T-helper 17 cell (primary cell): ENCODE data around the gene PI4KB. TPM values are rescaled to one million over a fixed set of nuclear protein-coding genes. Genes with fewer than 3 reads are reported as not detected.
"Not testable (repeated sequence)": the region's sequence is repeated elsewhere in the genome, so short reads cannot be mapped to it uniquely, and the experiment has no call there.

Experiments used
- ATAC-seq: fragments of 150-1000 bp; cut with Tn5 transposase; 2 replicates; pipeline ENCODE4 v1.10.0; 2021; ENCODE audit warnings: mild to moderate bottlenecking, moderate library complexity
- DNase-seq, 3 donors: peaks; one replicate each; pipeline versions ENCODE4 v3.0.0 to v3.0.0-alpha.2; 2020 to 2021
- H3K9me3 ChIP-seq: one replicate; pipeline ENCODE4 v1.7.0; 2013; ENCODE audit warnings: low read length, mild to moderate bottlenecking; ENCODE audit not compliant: control insufficient read depth, poor library complexity, severe bottlenecking
- H3K27ac Mint-ChIP-seq: one replicate; pipeline ENCODE4 v1.8.0; 2022; ENCODE audit warnings: mild to moderate bottlenecking, moderate library complexity, mixed read lengths
- H3K27me3 Mint-ChIP-seq: one replicate; pipeline ENCODE4 v1.8.0; 2022; ENCODE audit warnings: mixed read lengths
- H3K36me3 Mint-ChIP-seq: one replicate; pipeline ENCODE4 v1.8.0; 2022; ENCODE audit warnings: low read depth, mixed read lengths
- H3K4me1 Mint-ChIP-seq: one replicate; pipeline ENCODE4 v1.8.0; 2022; ENCODE audit warnings: mild to moderate bottlenecking, mixed read lengths
- H3K4me3 Mint-ChIP-seq: one replicate; pipeline ENCODE4 v1.8.0; 2022; ENCODE audit warnings: mild to moderate bottlenecking, moderate library complexity, mixed read lengths
- total RNA-seq, 4 donors: library from RNA in 2 of 4; stranded (reverse) in 2 of 4; gene quantifications; one replicate each; pipeline ENCODE4 v1.2.3 and lab custom pipeline; 2022 to 2026

Gene PI4KB
- total RNA-seq, 2 donors from 2014 or later, result 73.5 to 81.4 TPM

DNA sequence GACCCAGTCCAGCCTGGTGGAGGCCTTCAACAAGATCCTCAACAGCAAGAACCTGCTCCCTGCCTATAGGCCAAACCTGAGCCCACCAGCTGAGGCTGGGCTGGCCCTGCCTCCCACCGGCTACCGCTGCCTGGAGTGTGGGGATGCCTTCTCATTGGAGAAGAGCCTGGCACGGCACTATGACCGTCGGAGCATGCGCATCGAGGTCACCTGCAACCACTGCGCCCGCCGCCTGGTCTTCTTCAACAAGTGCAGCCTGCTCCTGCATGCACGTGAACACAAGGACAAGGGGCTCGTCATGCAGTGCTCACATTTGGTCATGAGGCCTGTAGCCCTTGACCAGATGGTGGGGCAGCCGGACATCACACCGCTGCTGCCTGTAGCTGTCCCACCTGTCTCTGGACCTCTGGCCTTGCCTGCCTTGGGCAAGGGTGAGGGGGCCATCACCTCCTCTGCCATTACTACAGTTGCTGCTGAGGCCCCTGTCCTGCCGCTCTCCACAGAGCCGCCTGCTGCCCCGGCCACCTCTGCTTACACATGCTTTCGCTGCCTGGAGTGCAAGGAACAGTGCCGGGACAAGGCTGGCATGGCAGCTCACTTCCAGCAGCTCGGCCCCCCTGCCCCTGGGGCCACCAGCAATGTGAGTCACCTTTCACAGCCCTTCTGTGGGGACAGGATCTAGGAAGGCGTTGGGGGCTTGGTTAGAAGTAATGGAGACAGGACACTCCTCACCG is 39.3 kb downstream of the PI4KB start:
- H3K27me3 Mint-ChIP-seq, result no peaks in the 10 kb centered on the region
- DNase-seq (no peak), ATAC-seq (no peak)
- H3K36me3 Mint-ChIP-seq, result peaks cover 12% of the 10 kb centered on the region
- H3K4me3 Mint-ChIP-seq, result no peak overlapping the region
- H3K9me3 ChIP-seq, result no peaks in the 10 kb centered on the region
- H3K27ac Mint-ChIP-seq, result no peak overlapping the region
- H3K4me1 Mint-ChIP-seq, result peaks cover 37% of the 10 kb centered on the region

DNA sequence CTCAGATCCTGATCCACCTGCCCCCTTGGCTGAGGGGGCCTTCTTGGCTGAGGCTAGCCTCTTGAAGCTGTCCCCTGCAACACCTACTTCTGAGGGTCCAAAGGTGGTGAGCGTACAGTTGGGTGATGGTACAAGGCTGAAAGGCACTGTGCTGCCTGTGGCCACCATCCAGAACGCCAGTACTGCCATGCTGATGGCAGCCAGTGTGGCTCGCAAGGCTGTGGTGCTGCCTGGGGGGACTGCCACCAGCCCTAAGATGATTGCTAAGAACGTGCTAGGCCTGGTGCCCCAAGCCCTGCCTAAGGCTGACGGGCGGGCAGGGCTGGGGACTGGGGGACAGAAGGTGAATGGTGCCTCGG is 39.9 kb downstream of the PI4KB start:
- Mint-ChIP-seq H3K36me3 (peaks cover 8% of the 10 kb centered on the region), H3K4me3 (no peak overlapping the region), H3K4me1 (peaks cover 37% of the 10 kb centered on the region), H3K27ac (no peak overlapping the region), H3K27me3 (no peaks in the 10 kb centered on the region)
- ATAC-seq (no peak), DNase-seq (no peak)
- no peaks in the 10 kb centered on the region for H3K9me3 ChIP-seq

GRCh38 chr1:151286619-151287340 is 40.4 kb downstream of the PI4KB start:
- H3K27ac Mint-ChIP-seq, result peak overlapping the region; percentile 57
- H3K27me3 Mint-ChIP-seq, result no peaks in the 10 kb centered on the region
- H3K4me1 Mint-ChIP-seq, result peaks cover 40% of the 10 kb centered on the region
- peaks cover 10% of the 10 kb centered on the region for H3K36me3 Mint-ChIP-seq
- H3K9me3 ChIP-seq, result no peaks in the 10 kb centered on the region
- ATAC-seq (no peak), DNase-seq (no peak)
- no peak overlapping the region for H3K4me3 Mint-ChIP-seq

DNA sequence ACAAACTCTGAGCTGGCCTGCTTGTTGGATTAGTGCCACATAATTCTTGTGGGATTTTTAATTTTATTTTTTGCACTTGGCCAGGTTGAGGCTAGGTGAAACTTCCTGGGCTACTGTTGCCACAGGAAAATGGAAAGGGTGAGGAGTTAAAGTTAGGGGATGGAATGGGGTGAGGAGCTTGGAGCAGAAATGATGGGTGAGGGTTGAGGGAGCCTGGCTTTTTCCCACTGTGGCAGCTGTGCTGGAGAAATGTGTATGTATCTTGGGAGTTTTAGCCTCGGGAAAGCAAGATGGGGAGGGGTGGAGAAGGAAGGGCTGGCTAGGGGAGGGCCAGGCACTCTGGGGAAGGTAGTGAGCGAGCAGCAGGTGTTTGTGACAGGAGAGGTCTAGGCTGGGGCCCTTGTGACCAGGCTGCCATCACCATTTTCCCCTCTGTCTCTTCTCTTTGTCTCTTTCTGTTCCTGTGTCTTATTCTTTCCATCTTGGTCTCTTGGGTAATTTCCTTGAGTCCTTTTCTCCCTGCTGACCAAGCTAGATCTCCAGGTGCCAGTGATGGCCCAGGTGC is 43.1 kb downstream of the PI4KB start:
- Mint-ChIP-seq H3K27me3 (no peaks in the 10 kb centered on the region), H3K36me3 (peaks cover 12% of the 10 kb centered on the region), H3K27ac (peak overlapping the region; percentile 95), H3K4me3 (peak overlapping the region; percentile 97), H3K4me1 (peaks cover 44% of the 10 kb centered on the region)
- no peak for ATAC-seq
- no peak for DNase-seq
- no peaks in the 10 kb centered on the region for H3K9me3 ChIP-seq

- DNase-seq, result peak in 1 of 3 donors; percentile 17
- H3K4me3 Mint-ChIP-seq, result peak overlapping the region; percentile 97
- peak overlapping the region; percentile 95 for H3K27ac Mint-ChIP-seq
- H3K27me3 Mint-ChIP-seq, result no peaks in the 10 kb centered on the region
- peaks cover 36% of the 10 kb centered on the region for H3K4me1 Mint-ChIP-seq
- H3K9me3 ChIP-seq, result no peaks in the 10 kb centered on the region
- ATAC-seq, result no peak
- H3K36me3 Mint-ChIP-seq, result peaks cover 4% of the 10 kb centered on the region
These were observed 44.1 kb downstream of the PI4KB start for GRCh38 chr1:151282883-151283725.

DNA sequence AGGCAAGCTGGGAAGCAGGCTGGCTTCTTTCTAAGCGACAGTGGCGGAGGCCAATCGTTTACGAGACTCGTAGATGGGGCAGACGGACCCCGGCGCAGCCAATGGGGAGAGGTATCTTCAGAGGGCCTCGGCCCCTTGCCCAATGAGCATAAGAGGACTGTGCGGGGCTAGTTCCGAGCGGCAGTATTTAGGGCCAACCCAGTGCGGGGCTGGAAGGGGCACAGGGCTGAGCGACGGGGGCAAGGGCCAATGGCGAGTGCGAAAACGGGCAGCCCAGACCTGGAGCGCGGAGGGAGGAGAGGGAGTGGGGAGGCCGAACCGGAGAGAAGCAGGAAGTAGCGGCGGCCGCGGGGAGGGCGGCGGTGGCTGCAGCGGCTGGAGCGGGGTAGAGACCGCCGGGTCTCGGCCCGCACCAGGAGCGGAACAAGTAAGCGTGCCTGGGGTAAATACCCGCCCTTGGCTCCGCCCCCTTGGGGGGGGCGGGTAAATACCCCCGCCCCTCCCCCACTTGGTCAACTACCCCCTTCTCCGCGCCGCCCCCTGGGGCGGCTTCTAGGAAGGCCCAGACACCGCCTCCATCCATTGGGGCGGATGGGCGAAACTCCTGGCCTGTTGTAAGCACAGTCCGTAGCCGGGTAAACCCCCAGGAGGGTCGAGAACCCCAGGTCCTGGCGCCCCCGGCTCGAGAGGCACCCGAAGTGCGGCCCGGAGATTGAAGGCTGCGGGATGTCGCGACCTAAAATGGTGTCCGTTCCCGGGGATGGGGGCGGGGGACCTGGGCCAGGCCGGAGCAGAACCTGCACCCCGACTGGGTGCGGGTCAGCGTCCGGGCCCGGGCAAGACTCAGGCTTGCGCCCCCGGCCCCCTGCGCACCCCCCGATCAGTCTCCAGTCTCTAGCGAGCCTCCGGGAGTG is 45.0 kb downstream of the PI4KB start, which contains the start of gene ZNF687:
Gene ZNF687 (plus strand): TSS at position 331 of the 914 bp plus-strand sequence. CDS start 3,993 bp downstream, outside the sequence.
- H3K9me3 ChIP-seq, result no peaks in the 10 kb centered on the region
- DNase-seq (peak; percentile 94 to 96 (median 94)), ATAC-seq (peak; percentile 88)
- H3K36me3 Mint-ChIP-seq, result peaks cover 4% of the 10 kb centered on the region
- no peaks in the 10 kb centered on the region for H3K27me3 Mint-ChIP-seq
- H3K4me3 Mint-ChIP-seq, result peak within 1 kb of the TSS; percentile 97
- H3K4me1 Mint-ChIP-seq, result peaks cover 44% of the 10 kb centered on the region
- H3K27ac Mint-ChIP-seq, result peak within 1 kb of the TSS; percentile 95

DNA sequence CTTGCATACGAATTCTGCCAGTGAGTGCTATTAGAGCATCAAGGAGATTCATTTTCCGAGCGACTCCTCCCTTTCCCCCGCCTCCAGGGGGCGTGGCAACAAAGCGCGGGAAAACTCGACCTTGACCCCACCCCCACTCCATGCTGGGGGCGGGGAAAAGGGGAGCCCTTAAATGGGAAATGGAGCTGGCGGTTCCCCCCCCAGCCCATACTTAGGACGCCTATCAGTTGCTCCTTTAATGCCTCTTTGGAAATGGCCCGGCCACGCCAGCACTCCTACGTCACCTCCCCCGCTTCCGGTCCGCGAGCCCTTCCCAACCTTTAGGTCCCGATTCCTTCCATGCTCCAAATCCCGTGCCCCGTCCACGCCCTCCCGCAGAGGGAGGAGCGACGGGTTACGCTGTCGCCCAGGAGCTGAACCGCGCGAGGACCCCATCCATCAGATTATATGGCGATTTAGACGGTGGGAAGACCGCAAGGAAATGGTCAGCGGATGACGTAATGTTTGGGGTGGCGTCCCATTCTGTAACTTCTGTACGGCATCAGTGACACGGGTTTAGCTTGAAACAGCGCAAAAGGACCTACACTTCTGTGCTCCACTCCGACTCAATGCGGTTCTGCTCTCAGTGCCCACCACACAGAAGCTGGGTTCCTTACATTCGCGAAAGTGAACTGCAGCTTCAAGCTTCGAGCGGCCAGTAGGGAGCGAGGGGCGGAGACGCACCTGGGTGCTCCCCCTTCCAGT is 45.8 kb downstream of the PI4KB start:
- ATAC-seq, result peak; percentile 55
- Mint-ChIP-seq H3K27me3 (no peaks in the 10 kb centered on the region), H3K27ac (peak overlapping the region; percentile 95), H3K36me3 (peaks cover 4% of the 10 kb centered on the region), H3K4me3 (peak overlapping the region; percentile 97), H3K4me1 (peaks cover 49% of the 10 kb centered on the region)
- DNase-seq, result peak; percentile 86 to 96 (median 93)
- H3K9me3 ChIP-seq, result no peaks in the 10 kb centered on the region

- H3K27ac Mint-ChIP-seq, result no peak overlapping the region
- no peak for DNase-seq
These were observed 50.0 kb downstream of the PI4KB start for GRCh38 chr1:151277249-151277648.

GRCh38 chr1:151275341-151275740 is 51.9 kb downstream of the PI4KB start:
- H3K27ac Mint-ChIP-seq, H3K27me3 Mint-ChIP-seq, H3K36me3 Mint-ChIP-seq, DNase-seq, H3K4me3 Mint-ChIP-seq, ATAC-seq, H3K9me3 ChIP-seq: not testable (repeated sequence)
- peaks cover 13% of the 10 kb centered on the region for H3K4me1 Mint-ChIP-seq

More at GRCh38 chr1:151277249-151277648, 50.0 kb downstream of the PI4KB start:
- H3K9me3 ChIP-seq, result no peaks in the 10 kb centered on the region
- no peaks in the 10 kb centered on the region for H3K27me3 Mint-ChIP-seq
- H3K4me3 Mint-ChIP-seq, result no peak overlapping the region
- peaks cover 22% of the 10 kb centered on the region for H3K4me1 Mint-ChIP-seq
- peaks cover 4% of the 10 kb centered on the region for H3K36me3 Mint-ChIP-seq
- ATAC-seq, result no peak

DNA sequence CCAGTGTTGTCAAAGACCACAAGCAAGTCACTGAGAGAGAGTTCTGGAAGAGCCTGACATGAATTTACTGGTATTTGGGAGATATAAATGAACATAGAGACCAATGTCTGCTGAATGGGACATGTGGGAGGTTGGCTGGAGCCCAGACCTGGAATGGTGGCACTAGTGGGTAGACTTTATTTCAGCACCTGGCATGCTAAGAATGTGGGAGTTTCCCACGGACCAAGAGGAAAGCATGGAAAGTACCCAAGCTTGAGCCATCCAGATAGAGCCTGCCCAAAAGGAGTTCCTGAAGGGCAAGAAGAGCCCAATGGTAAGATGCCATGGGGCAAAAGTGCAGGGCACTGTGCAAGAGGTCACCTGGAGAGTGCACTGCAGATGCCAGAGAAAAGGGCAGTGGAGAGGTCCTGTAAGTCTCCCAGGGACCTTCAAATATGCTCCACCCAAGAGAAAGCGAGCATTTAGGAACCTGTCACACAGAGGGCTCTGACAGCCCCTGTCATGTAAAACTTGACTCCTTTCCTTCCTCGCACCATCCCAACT is 53.2 kb downstream of the PI4KB start:
- Mint-ChIP-seq H3K27ac (peak overlapping the region; percentile 41), H3K4me1 (peaks cover 13% of the 10 kb centered on the region), H3K27me3 (no peaks in the 10 kb centered on the region), H3K36me3 (no peaks in the 10 kb centered on the region), H3K4me3 (no peak overlapping the region)
- DNase-seq, result no peak
- no peaks in the 10 kb centered on the region for H3K9me3 ChIP-seq
- no peak for ATAC-seq

DNA sequence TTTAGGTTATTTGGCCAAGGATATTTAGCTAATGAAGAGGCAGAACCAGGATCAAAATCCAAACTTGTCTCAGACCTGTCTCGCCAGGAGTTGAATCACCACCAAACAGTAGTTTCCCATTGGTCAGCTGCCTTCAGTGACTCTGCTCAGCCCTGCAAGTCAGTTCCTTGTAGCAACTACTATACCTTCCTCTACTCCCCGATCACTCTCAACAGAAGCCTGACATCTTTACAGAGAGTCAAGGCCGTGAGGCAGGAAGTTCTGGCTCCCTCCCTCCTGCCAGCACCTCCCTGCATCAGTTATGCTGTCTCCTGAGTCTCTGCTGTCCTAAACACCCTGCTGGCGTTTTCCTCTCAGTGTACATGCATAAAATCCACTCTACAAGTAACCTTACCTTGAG is 59.5 kb downstream of the PI4KB start:
- ATAC-seq, result no peak
- no peak for DNase-seq
- Mint-ChIP-seq H3K4me1 (no peaks in the 10 kb centered on the region), H3K4me3 (no peak overlapping the region), H3K36me3 (peaks cover 11% of the 10 kb centered on the region), H3K27ac (no peak overlapping the region), H3K27me3 (no peaks in the 10 kb centered on the region)
- no peaks in the 10 kb centered on the region for H3K9me3 ChIP-seq
